PC-9 (cell line): ENCODE data around the gene LNX2.

Experiments
- CTCF ChIP-seq: fragments of 200-600 bp; sonication (generic); conservative IDR thresholded peaks from 2 replicates; pipeline ENCODE4 v1.6.1; 2017; ENCODE audit warnings: mixed run types, antibody characterized with exemption, mild to moderate bottlenecking, moderate library complexity
- EZH2 ChIP-seq: fragments of 200-600 bp; sonication (generic); IDR thresholded peaks from 2 replicates; pipeline ENCODE4 v1.8.0; 2017; ENCODE audit warnings: antibody characterized with exemption, low read depth

- TF ChIP-seq CTCF (no peak), EZH2 (no peak)
Observed at GRCh38 chr13:27605610-27606200, 14.6 kb downstream of the LNX2 start.
